CD14-positive monocyte (primary cell): ENCODE data around the gene MAP3K7. TPM values are rescaled to one million over a fixed set of nuclear protein-coding genes. Genes with fewer than 3 reads are reported as not detected.

Experiments
- DNase-seq, 3 donors: peaks; one replicate each; pipeline ENCODE4 v3.0.0-alpha.2; 2011 to 2022
- H2AFZ ChIP-seq: 2 replicates; pipeline ENCODE4 v1.6.0; 2012; ENCODE audit warnings: mild to moderate bottlenecking, low read depth, low read length, inconsistent platforms; ENCODE audit not compliant: insufficient read depth, poor library complexity, severe bottlenecking
- H3K27ac ChIP-seq, 2 donors: 1 replicate in 1 of 2; 2 replicates in 1 of 2; pipeline ENCODE4 v1.5.1; 2012 to 2013; ENCODE audit warnings: low read length in 2 of 2, control low read depth in 1 of 2, inconsistent platforms in 1 of 2, low read depth in 1 of 2, mild to moderate bottlenecking in 1 of 2
- H3K27me3 ChIP-seq, 2 donors: one replicate each; pipeline versions ENCODE4 v1.6.0 to v1.6.1; 2011 to 2013; ENCODE audit warnings: low read length in 2 of 2; ENCODE audit not compliant: control insufficient read depth in 2 of 2, insufficient read depth in 2 of 2
- H3K36me3 ChIP-seq, 2 donors: replicated peaks in 1 of 2; 1 replicate in 1 of 2; 2 replicates in 1 of 2; pipeline versions ENCODE4 v1.5.1 to v1.6.1; 2012 to 2013; ENCODE audit warnings: low read length in 2 of 2, control low read depth in 1 of 2, inconsistent platforms in 1 of 2, mild to moderate bottlenecking in 1 of 2; ENCODE audit not compliant: insufficient read depth in 2 of 2, control insufficient read depth in 1 of 2
- H3K4me1 ChIP-seq, 2 donors: 1 replicate in 1 of 2; 2 replicates in 1 of 2; pipeline versions ENCODE4 v1.5.1 to v1.6.1; 2012 to 2013; ENCODE audit warnings: low read length in 2 of 2, control low read depth in 1 of 2, inconsistent platforms in 1 of 2, mild to moderate bottlenecking in 1 of 2, moderate library complexity in 1 of 2; ENCODE audit not compliant: insufficient read depth in 2 of 2, control insufficient read depth in 1 of 2
- H3K4me2 ChIP-seq: replicated peaks from 2 replicates; pipeline ENCODE3; 2012; ENCODE audit warnings: low read length, moderate library complexity, mild to moderate bottlenecking; ENCODE audit not compliant: poor library complexity, severe bottlenecking; ENCODE audit errors: extremely low read depth
- H3K4me3 ChIP-seq, 3 experiments: fragments of 200-600 bp in 1 of 3; sonication (generic) in 1 of 3; replicated peaks in 1 of 3; 1 replicate in 2 of 3; 2 replicates in 1 of 3; pipeline ENCODE4 v1.5.1; 2011 to 2013; ENCODE audit warnings: low read length in 3 of 3, mild to moderate bottlenecking in 3 of 3, control low read depth in 2 of 3, low read depth in 2 of 3, inconsistent platforms in 1 of 3, moderate library complexity in 1 of 3
- H3K79me2 ChIP-seq: 2 replicates; pipeline ENCODE4 v1.6.0; 2012; ENCODE audit warnings: mild to moderate bottlenecking, control low read depth, inconsistent platforms, low read length, moderate library complexity; ENCODE audit not compliant: insufficient read depth
- H3K9ac ChIP-seq: 2 replicates; pipeline ENCODE4 v1.6.0; 2017; ENCODE audit warnings: low read length, mild to moderate bottlenecking; ENCODE audit not compliant: insufficient read depth, poor library complexity, severe bottlenecking
- H3K9me3 ChIP-seq, 2 donors: replicated peaks in 1 of 2; 1 replicate in 1 of 2; 2 replicates in 1 of 2; pipeline versions ENCODE4 v1.5.1 to v1.6.1; 2012 to 2013; ENCODE audit warnings: low read length in 2 of 2, control low read depth in 1 of 2; ENCODE audit not compliant: control insufficient read depth in 1 of 2, insufficient read depth in 1 of 2
- H4K20me1 ChIP-seq: 2 replicates; pipeline ENCODE4 v1.6.0; 2012; ENCODE audit warnings: mild to moderate bottlenecking, low read length, control low read depth, moderate library complexity; ENCODE audit not compliant: insufficient read depth
- H3K27ac Mint-ChIP-seq, 7 donors: one replicate each; pipeline ENCODE4 v1.8.0; 2020; ENCODE audit warnings: mild to moderate bottlenecking in 7 of 7, mixed read lengths in 7 of 7, moderate library complexity in 6 of 7, inconsistent platforms in 2 of 7
- H3K27me3 Mint-ChIP-seq, 3 donors: one replicate each; pipeline ENCODE4 v1.8.0; 2021 to 2022; ENCODE audit warnings: low read depth in 3 of 3, mild to moderate bottlenecking in 3 of 3, mixed read lengths in 3 of 3, moderate library complexity in 3 of 3, inconsistent platforms in 1 of 3
- H3K36me3 Mint-ChIP-seq, 2 donors: one replicate each; pipeline ENCODE4 v1.8.0; 2020; ENCODE audit warnings: mixed read lengths in 2 of 2, inconsistent platforms in 1 of 2, mild to moderate bottlenecking in 1 of 2
- H3K4me1 Mint-ChIP-seq: one replicate; pipeline ENCODE4 v1.8.0; 2020; ENCODE audit warnings: mild to moderate bottlenecking, mixed read lengths
- H3K4me3 Mint-ChIP-seq, 2 donors: one replicate each; pipeline ENCODE4 v1.8.0; 2020; ENCODE audit warnings: mild to moderate bottlenecking in 2 of 2, mixed read lengths in 2 of 2, moderate library complexity in 1 of 2
- H3K9me3 Mint-ChIP-seq, 7 donors: one replicate each; pipeline ENCODE4 v1.8.0; 2020 to 2022; ENCODE audit warnings: mixed read lengths in 7 of 7, mild to moderate bottlenecking in 6 of 7, moderate library complexity in 6 of 7, inconsistent platforms in 2 of 7
- CTCF ChIP-seq: fragments of 200-600 bp; IDR thresholded peaks from one replicate; pipeline ENCODE4 v1.8.0; 2022; ENCODE audit warnings: antibody characterized with exemption, mild to moderate bottlenecking
- WGBS: methylation state at CpG from one replicate; pipeline ENCODE4 v1.1.5; 2013; ENCODE audit warnings: missing lambda C conversion rate; ENCODE audit not compliant: insufficient coverage; 5-methylcytosine and 5-hydroxymethylcytosine counted together
- intact Hi-C, 2 donors: fragments of 100-400 bp; cut with micrococcal nuclease; formaldehyde crosslinking; loops; one replicate each; pipeline versions ENCODE4 v1.15.0 to v1.15.1; 2023
- polyA plus RNA-seq, 3 donors: library from polyadenylated mRNA; depleted of rRNA in 1 of 3; unstranded in 2 of 3; stranded (reverse) in 1 of 3; fragments of 300-500 nt in 2 of 3; fragments of >200 nt in 1 of 3; fragmentation: Illumina TruSeq in 2 of 3; gene quantifications; 1 replicate in 2 of 3; 2 replicates in 1 of 3; pipeline ENCODE4 v1.2.3, GENCODE V29; 2012 to 2021

MAP3K7 gene
- polyA plus RNA-seq, 3 donors: 12.4 to 20.0 (median 15.3) TPM

DNA sequence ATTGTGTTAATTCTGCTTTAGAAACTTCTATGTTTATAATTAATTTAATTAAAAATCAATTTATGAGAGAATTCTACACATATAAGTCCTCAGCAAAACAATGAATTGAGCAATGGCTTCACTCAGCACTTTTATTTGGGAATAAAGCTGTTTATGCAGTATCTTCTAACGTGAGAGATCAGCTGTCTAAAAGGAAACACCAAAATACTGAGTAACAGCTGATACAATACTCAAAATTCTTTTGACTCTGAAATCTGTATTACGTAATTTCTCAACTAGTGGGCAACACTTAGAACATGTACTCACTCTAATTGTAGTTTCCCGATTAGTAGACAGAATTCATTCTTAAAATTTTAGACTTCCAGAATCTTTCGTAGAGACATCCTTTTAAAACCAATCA lies 49.8 kb downstream of the MAP3K7 start:
- H3K4me2 ChIP-seq: no peak overlapping the region
- WGBS: 57% methylated on average over 1 of the region's 4 CpGs
- no peak for TF ChIP-seq CTCF
- peaks cover 12 to 22% of the 10 kb centered on the region in 2 donors for H3K4me1 ChIP-seq
- no peak overlapping the region for H3K9ac ChIP-seq
- no peaks in the 10 kb centered on the region for H3K9me3 ChIP-seq
- H4K20me1 ChIP-seq: no peaks in the 10 kb centered on the region
- Mint-ChIP-seq H3K27ac (peak overlapping the region; percentile 86 to 95 (median 91)), H3K27me3 (no peaks in the 10 kb centered on the region), H3K4me3 (no peak overlapping the region), H3K9me3 (no peaks in the 10 kb centered on the region), H3K4me1 (peaks cover 17% of the 10 kb centered on the region), H3K36me3 (peaks cover 21 to 29% of the 10 kb centered on the region in 2 donors)
- DNase-seq: peak; percentile 12 to 54 (median 35)
- peak overlapping the region in 1 of 2 donors; percentile 81 for H3K27ac ChIP-seq
- no peaks in the 10 kb centered on the region for H3K27me3 ChIP-seq
- H3K36me3 ChIP-seq: peaks cover 21 to 42% of the 10 kb centered on the region in 2 donors
- intact Hi-C loops: no loop called here
- no peak overlapping the region for H3K4me3 ChIP-seq
- no peak overlapping the region for H2AFZ ChIP-seq
- H3K79me2 ChIP-seq: no peaks in the 10 kb centered on the region

- Mint-ChIP-seq H3K27ac (peak overlapping the region in 4 of 7 donors; percentile 2 to 30 (median 16)), H3K4me1 (peaks cover 17% of the 10 kb centered on the region), H3K27me3 (no peaks in the 10 kb centered on the region), H3K36me3 (peaks cover 25 to 30% of the 10 kb centered on the region in 2 donors), H3K4me3 (no peak overlapping the region), H3K9me3 (no peaks in the 10 kb centered on the region)
- Histone ChIP-seq H3K4me2 (no peak overlapping the region), H4K20me1 (no peaks in the 10 kb centered on the region), H3K79me2 (no peaks in the 10 kb centered on the region), H3K9me3 (no peaks in the 10 kb centered on the region), H3K27ac (no peak overlapping the region), H2AFZ (no peak overlapping the region), H3K27me3 (no peaks in the 10 kb centered on the region), H3K4me1 (peaks cover 12 to 22% of the 10 kb centered on the region in 2 donors), H3K4me3 (no peak overlapping the region), H3K9ac (no peak overlapping the region), H3K36me3 (peaks cover 23 to 43% of the 10 kb centered on the region in 2 donors)
- no peak for TF ChIP-seq CTCF
- intact Hi-C loops: no loop called here
- no peak for DNase-seq
- no CpG with 5 or more reads among the region's 4 CpGs for WGBS
Observed at GRCh38 chr6:90536520-90536919, 50.4 kb downstream of the MAP3K7 start.
